Measurements from ENCODE around the gene ARID1B.
A peak's percentile ranks its signal among the peaks of the same experiment; 100 is the strongest.

ARID1B gene

DNA sequence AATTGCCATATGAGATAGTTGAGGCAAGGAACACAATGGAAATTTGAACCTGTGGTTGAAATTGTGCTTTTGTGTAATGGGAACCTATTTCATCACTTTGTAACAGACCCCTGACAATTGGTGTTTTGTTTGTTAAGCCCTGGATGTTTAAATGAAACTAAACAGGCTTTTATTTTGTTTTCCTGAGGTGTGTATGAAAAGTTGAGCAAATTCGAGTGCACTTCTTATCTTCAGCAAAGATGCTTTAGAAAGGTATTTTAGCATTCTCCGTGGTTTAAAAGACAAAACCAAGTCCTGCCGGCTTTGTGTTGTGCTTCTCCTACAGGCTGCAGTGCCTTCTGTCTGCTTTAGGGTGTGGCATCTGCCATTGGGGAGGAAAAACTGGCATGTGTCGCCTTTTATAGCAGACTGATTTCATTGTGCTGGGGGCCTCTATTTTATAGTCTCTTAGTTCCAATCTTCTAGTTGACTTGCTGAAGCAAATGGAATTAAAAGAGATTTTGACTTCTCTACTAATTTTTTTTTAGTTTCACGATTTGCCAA, 2.2 kb upstream of the ARID1B start:
- no peak for DNase-seq

DNA sequence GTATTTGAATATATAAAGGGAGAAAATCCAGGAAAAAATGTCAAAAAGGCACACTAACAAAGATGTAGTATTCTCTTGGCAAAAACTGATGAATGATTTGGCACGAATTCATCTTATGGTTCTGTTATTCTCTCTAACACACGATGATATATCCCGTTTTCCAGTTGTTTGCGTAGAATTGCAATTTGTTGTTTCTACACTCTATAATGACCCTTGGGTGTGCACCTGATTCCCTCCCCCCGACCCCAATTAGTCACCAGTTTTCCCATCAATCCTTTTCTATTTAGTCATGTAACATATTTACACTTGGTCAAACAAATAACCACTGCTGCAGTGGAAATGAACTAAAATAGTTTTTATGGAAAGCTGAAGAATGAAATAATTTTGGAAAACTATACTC, 1.5 kb upstream of the ARID1B start:
- DNase-seq = no peak

DNA sequence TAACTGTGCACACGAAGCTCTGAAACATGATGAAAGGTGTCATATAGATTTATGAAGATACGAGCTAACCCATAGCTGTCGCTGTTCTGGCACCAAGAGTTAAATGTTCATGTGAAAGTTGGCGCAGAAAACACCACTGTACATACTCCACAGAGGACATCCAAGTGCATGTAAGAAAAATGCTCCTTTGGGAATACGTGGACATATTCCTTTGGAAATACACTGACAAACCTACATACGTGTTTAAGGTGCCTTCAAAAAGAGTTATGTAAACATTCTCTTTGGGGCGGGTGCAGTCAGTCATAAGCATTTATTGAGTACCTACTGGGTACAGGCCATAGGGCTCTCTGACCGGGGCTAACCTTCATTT, 723 bp upstream of the ARID1B start:
- DNase-seq = no peak

DNA sequence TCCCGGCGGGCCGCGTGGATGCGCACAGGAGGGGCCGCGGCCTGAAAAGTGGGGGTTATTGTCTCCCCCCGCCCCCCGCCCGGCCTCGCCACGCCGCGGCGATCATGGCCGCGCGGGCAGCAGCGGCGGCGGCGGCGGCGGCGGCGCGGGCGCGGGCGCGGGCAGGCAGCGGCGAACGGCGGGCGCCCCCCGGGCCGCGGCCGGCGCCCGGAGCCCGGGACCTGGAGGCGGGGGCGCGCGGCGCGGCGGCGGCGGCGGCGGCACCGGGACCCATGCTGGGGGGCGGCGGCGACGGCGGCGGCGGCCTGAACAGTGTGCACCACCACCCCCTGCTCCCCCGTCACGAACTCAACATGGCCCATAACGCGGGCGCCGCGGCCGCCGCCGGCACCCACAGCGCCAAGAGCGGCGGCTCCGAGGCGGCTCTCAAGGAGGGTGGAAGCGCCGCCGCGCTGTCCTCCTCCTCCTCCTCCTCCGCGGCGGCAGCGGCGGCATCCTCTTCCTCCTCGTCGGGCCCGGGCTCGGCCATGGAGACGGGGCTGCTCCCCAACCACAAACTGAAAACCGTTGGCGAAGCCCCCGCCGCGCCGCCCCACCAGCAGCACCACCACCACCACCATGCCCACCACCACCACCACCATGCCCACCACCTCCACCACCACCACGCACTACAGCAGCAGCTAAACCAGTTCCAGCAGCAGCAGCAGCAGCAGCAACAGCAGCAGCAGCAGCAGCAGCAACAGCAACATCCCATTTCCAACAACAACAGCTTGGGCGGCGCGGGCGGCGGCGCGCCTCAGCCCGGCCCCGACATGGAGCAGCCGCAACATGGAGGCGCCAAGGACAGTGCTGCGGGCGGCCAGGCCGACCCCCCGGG, 637 bp downstream of the ARID1B start:
- peak; percentile 18 for DNase-seq

DNA sequence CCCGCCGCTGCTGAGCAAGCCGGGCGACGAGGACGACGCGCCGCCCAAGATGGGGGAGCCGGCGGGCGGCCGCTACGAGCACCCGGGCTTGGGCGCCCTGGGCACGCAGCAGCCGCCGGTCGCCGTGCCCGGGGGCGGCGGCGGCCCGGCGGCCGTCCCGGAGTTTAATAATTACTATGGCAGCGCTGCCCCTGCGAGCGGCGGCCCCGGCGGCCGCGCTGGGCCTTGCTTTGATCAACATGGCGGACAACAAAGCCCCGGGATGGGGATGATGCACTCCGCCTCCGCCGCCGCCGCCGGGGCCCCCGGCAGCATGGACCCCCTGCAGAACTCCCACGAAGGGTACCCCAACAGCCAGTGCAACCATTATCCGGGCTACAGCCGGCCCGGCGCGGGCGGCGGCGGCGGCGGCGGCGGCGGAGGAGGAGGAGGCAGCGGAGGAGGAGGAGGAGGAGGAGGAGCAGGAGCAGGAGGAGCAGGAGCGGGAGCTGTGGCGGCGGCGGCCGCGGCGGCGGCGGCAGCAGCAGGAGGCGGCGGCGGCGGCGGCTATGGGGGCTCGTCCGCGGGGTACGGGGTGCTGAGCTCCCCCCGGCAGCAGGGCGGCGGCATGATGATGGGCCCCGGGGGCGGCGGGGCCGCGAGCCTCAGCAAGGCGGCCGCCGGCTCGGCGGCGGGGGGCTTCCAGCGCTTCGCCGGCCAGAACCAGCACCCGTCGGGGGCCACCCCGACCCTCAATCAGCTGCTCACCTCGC, 1.5 kb downstream of the ARID1B start:
- peak; percentile 30 for DNase-seq

DNA sequence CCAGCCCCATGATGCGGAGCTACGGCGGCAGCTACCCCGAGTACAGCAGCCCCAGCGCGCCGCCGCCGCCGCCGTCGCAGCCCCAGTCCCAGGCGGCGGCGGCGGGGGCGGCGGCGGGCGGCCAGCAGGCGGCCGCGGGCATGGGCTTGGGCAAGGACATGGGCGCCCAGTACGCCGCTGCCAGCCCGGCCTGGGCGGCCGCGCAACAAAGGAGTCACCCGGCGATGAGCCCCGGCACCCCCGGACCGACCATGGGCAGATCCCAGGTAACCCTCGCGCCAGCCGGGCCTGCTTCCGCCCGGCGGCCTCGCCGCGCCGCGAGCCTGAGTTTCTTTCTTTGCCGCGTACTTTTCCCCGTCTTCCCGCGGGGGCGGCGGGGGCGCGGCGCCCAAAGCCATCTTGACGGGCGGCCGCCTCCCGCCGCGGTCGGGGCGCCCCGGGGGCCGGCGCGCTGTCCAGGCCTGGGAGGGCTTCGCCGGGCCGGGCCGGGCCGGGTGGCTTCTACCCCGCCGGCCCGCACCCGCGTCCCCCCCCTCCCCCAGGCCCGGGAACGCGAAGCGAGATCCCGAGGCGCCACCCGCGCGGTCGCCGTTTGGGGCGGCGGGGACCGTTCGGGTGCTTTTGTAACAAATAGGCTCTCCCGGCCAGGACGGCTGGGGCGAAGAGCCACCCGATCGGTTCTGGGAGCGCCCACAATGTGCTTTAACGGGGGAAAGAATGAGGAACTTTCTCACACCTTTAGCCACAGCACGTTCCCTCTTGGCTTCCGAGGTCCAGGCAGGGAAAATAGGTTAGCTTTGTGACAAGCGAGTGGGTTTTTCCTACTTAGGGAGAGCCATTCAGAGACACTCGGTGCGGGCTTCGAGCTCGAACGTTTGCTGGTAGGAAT, 2.3 kb downstream of the ARID1B start:
- no peak for DNase-seq

DNA sequence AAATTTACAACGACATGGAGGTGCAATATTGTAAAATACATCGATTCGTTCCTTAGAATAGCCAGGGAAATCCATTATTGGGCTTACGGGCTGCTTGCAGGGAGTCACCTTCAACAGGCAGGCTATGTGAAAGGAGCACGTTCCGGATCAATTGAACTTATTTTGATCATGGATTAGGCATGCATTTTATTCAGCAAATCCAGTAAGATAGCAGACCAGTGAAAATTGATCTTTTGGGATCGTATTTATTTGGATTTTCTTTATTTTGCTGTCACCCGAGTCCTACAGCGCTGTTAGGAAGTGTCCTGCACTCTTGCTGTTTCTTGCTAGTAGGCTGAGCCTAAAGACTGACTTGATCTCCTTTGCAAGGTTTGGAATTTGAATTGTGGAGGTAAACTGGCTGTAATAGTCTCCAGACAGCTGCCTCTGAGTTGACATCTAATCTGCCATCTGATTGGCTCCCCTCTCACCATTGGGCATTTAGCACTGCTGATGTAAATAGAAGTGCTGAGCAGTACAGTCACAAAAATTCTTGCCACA, 3.0 kb downstream of the ARID1B start:
- DNase-seq = peak; percentile 32

DNA sequence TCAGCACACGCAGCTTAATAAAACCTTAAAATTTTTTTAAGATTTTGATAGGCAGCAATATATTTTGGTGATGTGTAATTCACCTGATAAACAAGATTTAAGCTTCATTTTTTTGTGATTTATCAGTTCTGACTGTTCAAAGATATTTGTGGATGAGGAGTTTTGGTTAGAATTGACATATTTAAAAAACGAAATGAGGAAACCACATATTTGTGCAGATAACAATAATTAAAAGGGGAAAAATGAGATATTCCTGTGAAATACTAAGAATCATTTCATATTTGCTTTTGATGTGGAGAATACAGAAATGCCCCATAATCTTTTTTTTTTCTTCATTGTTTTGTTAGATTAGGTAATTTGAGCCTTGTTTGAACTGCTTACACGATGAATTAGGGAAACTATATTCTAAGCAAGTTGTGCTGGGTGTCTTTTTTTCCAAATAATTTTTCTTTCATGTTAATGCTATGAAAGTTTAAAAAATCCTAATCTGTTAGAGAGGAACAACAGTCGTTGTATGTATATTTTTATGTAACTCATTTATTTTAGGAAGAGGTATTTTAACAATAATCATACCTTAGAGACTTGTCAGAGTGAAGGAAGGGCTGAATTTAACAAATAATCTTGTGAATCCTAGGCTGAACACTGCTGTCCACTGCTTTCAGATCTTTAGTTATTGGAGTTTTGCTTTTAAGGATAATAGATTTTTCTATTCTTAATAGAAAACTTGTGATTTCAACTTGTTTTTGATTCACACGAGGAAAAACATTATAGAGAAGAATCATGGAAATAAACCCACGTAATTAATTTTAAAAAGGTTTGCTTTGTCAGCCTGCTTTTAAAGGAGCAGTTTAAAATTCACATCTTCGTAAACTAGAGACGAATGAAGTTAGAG, 4.0 kb downstream of the ARID1B start:
- no peak for DNase-seq

DNA sequence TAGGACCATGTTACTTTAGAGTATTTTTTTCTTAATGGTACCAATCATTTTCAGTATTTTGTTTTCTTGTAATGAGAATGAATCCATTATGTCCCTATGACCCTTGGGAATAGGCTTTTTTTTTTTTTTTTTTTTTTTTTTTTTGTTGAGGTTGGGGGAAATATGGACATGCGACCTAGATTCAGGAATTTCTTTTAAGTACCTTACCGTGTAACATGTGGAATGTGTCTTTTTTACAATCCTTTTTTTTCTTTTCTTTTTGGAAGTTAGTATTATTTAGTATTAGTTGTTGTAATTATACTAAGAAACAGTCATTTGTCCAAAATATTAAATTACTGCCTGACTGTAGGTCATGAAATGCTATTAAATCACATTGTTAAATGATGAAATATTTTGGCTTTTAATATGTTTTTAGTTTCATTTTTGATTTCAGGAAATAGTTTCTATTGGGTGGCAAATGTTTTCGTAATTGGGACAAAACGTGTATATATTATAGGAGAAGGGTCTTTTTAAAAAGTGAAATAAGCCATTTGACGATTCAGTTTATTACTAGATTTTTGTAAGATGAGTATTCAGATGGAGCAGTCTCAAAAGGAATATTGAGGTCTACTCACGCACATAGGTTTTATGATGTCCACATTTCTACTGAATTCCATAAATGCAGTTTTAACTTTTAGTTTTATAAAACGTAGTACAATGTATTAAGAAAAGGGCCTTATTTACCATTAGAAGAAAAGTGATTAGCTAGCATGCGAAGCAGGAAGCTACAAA, 4.9 kb downstream of the ARID1B start:
- DNase-seq = no peak

DNA sequence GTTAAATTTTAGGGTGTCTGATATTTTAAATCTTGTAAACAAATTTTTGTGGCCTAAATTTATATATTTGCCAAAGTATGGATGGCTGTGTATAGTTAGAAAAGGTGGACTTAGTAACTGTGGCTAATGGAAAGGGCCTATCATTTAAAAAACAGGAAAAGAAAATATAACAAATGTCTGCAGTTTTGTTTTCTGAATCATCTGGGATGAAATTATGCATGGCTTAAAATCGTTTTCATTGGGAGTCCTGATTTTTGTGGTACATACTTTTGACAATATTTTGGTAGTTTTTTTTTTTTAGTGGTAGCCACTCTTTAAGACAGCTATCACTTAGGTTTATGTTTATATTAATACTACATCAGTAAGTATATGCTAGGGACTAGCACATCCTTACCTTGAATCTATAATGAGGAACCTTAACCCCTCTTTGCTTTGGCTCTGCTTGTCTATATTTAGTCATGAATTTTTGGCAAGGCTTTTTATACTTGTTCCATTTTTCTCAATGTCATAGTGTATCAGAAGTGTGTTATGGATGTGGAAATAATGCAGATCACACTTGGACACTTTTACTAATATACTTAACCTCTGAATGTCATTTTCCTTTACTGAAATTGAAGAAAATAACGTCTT, 5.6 kb downstream of the ARID1B start:
- DNase-seq = no peak

DNA sequence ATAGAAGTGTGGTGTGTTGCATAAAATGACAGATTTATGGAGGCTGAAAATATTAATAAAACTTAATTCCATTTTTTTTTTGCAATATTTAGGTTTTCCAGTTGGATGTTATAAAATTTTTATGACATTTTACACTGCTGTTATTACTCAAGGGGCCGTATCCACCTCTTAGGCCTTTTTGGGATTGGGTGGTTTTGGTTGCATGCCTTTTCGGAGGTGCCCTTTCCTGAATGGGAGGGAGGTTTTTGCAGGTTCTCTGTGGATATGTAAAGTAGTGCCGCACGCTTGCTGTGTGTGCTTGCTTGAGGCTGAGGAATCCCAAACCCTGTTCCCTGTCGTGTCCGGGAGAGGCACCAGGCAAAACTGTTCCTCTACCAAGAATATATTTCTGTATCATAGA, 6.8 kb downstream of the ARID1B start:
- DNase-seq = no peak

DNA sequence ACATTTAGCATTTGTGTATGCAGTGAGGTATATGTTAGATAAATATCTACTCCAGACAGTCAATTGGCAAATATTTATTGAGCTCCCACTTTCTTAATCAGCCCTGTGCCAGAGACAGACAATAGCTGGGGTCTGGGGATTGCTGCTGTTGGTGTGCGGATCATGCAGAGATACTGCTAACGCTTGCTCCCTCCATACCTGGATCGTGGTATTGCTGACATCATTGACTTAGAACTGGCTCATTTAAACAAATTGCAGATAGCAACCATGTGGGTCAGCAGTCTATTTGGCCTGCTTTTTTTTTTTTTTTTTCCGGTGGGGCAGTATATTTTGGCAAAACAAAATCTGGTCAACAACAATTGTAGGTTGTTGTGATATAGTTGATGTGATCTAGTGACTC, 9.5 kb downstream of the ARID1B start:
- DNase-seq = no peak

DNA sequence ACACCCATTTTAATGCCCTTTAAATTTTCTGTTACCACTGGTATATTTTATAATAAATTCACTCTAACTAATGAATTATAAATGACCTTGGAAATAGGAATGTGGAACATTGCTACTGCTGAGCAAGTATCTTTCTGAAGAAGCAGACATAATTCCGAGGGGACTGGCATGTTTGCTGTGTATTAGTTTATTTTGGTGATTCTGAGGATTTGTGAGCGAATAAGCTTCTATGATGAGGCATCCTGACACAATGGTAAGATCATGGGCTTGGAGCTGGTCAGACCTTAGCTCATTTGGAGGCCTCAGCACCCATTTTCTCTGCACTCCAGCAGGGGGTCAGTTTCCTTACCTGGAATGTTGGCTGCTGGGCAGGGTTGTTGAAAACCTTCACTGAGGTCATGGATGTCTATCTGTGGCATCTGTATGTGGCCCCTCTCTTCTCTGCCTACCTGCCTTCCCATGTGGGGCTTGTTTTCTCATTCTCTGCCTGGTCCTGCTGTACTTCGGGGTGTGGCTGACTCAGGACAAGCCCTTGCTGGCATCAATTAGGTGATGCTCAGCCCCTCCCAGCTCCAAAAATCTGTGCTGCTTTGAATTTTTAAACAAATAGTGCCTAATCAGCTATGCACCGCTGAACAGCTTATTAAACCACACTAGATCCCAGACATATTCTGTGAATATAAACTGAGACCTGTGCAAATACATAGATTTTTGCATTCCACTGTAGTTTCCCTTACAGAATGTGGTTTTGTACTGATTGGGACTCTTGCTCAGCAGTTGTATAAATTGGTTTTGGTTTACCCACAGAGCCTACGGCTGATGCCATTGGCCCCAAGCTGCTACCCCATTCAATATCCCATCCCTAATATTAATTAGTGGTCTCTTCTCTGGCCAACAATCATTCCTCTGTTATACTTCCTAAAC, 10.7 kb downstream of the ARID1B start:
- no peak for DNase-seq

DNA sequence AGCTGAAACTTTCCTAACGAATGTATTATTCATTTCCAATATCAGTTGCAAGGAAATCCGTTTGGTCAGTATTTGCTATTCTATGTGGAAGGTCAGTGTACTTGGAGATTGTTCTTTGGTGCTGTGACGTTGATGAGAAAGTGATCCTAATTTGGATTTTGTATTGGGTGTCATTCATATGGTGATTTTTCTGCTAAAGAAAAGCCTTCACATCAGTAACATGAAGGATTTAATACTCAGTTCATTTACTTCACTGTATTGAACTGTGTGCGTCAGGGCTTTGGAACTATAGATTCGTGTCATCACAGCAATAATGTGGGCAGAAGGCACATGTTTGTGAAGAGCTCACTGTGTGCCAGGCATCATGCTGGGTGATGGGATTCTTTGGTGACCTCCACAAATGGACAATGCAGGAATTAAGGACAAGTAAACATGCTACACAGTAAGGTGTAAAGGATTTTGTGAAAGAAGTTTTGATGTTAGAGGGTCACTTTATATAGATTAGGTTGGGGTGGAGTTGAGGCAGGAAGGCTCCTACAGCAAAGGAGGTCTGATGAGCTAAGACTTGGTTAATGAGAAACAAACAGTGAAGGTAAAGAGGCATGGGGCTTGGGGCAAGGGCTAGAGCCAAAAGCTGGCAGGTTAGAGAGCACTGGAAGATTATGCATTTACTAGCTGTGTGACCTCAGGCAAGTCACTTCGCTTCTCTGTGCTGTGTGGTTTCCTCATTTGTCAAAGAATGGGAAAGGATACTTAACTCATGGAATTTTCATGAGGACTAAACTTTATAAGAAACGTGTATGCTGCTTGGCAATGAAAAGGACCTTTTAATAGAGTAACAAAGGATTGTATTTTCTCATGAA, 12.1 kb downstream of the ARID1B start:
- DNase-seq = no peak

DNA sequence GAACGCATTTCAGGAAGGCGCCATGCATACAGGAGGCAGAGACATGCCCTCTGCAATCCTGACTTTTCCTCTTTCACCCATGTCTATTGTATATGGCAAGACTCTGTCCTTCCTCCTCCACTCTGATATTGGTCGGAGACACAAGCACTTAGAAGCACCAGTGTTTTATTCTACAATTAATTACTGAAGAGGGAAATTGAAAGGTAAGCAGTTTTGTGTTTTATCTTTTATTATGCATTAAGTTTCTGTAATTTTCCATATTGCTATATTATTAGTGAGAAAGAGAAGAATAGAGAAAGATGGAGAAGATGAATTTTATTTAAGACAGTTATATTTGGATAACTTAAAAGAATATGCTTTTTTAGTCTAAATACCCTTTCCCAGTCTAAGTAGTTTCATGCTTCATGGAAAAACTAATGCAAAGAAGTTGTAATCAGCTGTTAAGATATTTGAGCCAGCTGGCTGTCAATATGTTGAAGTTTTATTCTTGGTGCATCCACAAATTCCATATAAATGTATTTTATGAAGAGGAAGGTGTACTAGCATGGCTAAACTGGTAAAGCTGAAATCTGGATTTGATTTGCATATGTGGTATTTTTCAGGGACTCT, 13.6 kb downstream of the ARID1B start:
- no peak for DNase-seq

DNA sequence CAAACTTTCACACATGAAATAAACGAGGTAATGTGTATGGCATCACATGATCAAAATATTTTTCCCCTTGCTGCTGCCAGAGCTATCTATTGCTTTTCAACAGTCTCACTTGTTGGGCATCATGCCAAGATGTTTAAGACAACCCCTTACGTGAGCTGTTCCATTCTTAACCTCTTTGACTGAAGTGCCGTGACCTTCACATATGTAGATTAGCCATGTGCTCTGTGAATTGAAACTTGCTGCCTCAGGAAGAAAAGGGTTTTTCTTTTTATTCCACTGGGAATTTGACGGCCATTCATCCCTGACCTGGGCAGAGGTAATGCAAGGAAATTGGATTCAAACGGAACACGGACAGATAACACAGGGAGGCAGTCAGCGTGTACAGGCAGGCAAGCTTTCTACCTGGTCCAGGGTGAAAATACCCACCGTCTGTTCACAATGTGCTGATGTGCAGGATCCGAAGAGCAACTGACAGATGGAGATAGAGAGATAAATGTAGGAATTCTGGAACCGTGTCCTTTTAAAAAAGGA, 14.2 kb downstream of the ARID1B start:
- DNase-seq = no peak

DNA sequence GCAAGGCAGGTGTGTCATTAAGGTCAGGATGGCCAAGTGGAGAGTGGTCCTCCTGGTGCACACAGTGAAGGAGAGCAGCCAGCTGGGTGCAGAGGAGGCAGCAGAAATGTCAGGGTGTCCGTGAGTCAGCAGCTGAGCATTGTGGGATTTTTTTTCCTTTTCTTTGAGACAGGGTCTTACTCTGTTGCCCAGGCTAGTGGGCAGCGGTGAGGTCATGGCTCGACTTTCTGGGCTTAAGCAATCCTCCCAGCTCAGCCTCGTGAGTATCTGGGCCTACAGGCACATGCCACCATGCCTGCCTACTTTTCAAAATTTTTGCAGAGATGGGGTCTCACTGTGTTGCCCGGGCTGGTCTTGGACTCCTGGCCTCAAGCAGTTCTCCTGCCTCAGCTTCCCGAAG, 16.0 kb downstream of the ARID1B start:
- DNase-seq = no peak
